ENCODE data around the gene SERPINI1. TPM values are rescaled to one million over a fixed set of nuclear protein-coding genes. Genes with fewer than 3 reads are reported as not detected.
A peak's percentile ranks its signal among the peaks of the same experiment; 100 is the strongest.

The SERPINI1 gene
- total and polyA plus RNA-seq, 9 of the 15 experiments (the other 6 are each of a cell fraction or from before 2014, with no cell fraction given): 1.6 to 9.9 (median 3.5) TPM

GRCh38 chr3:167734498-167735232 is 856 bp upstream of the SERPINI1 start, which contains the start of gene PDCD10 (continued):
- peak; percentile 47; the same call in 1 of the 2 replicates for TF ChIP-seq ZBTB43 (CRISPR knock-in tag; IDR thresholded peaks at IDR 0.05)
- TF ChIP-seq KDM1A (IDR thresholded peaks at IDR 0.05): no peak
- TF ChIP-seq CREB1 (IDR thresholded peaks at IDR 0.05): peak; percentile 57
- peak; percentile 81 for TF ChIP-seq CREB1 (CRISPR knock-in tag; IDR thresholded peaks at IDR 0.05)
- TF ChIP-seq EZH2 (IDR thresholded peaks at IDR 0.05; ENCODE audit: borderline replicate concordance, low read depth, low read length): no peak
- TF ChIP-seq ZNF280B (CRISPR knock-in tag; IDR thresholded peaks at IDR 0.05): no peak
- TF ChIP-seq IRF2 (CRISPR knock-in tag; IDR thresholded peaks at IDR 0.05): no peak
- peak; percentile 44; the same call in 1 of the 2 replicates for TF ChIP-seq ZKSCAN1 (IDR thresholded peaks at IDR 0.05; ENCODE audit: low read depth, low read length)
- peak; percentile 27 for TF ChIP-seq SAP30 (IDR thresholded peaks at IDR 0.05; ENCODE audit: borderline replicate concordance, insufficient read depth, low read depth, low read length, poor library complexity, severe bottlenecking)
- no peak for TF ChIP-seq BCL6 (CRISPR knock-in tag; IDR thresholded peaks at IDR 0.05)
- TF ChIP-seq PREB (CRISPR knock-in tag; IDR thresholded peaks at IDR 0.05): no peak
- TF ChIP-seq ZNF449 (CRISPR knock-in tag; IDR thresholded peaks at IDR 0.05): no peak
- no peak for TF ChIP-seq ESRRB (CRISPR knock-in tag; IDR thresholded peaks at IDR 0.05; ENCODE audit: borderline replicate concordance)
- no peak for TF ChIP-seq GATAD2A (IDR thresholded peaks at IDR 0.05)
- no peak for TF ChIP-seq ATF2 (CRISPR knock-in tag; IDR thresholded peaks at IDR 0.05)
- no peak for TF ChIP-seq STAT6 (CRISPR knock-in tag; IDR thresholded peaks at IDR 0.05)
- no peak for TF ChIP-seq HNRNPH1 (optimal IDR thresholded peaks at IDR 0.05; ENCODE audit: low read depth, low read length)
- no peak for TF ChIP-seq KDM2B (CRISPR knock-in tag; IDR thresholded peaks at IDR 0.05)

Data from K562 (cell line).